Karpas-422 (cell line): Measurements from ENCODE around the gene ARHGEF28. TPM values are rescaled to one million over a fixed set of nuclear protein-coding genes. Genes with fewer than 3 reads are reported as not detected.

Source experiments
- DNase-seq: peaks from one replicate; pipeline ENCODE4 v3.0.0-alpha.2; 2015
- H2AFZ ChIP-seq: fragments of 200-600 bp; sonication (generic); 2 replicates; pipeline ENCODE4 v1.6.1; 2014; ENCODE audit warnings: antibody characterized with exemption, low read length, mixed read lengths
- H3K27ac ChIP-seq: fragments of 200-600 bp; sonication (generic); 2 replicates; pipeline ENCODE4 v1.5.1; 2014; ENCODE audit warnings: mild to moderate bottlenecking, low read length, moderate library complexity
- H3K27me3 ChIP-seq: fragments of 200-600 bp; sonication (generic); 2 replicates; pipeline ENCODE4 v1.6.1; 2014; ENCODE audit warnings: low read length, mixed read lengths
- H3K36me3 ChIP-seq: fragments of 200-600 bp; sonication (generic); 2 replicates; pipeline ENCODE4 v1.6.1; 2014; ENCODE audit warnings: low read length, mixed read lengths; ENCODE audit not compliant: insufficient read depth
- H3K4me1 ChIP-seq: fragments of 200-600 bp; sonication (generic); 2 replicates; pipeline ENCODE4 v1.6.1; 2014; ENCODE audit warnings: mild to moderate bottlenecking, low read length, mixed read lengths
- H3K4me2 ChIP-seq: fragments of 200-600 bp; sonication (generic); 2 replicates; pipeline ENCODE4 v1.6.1; 2014; ENCODE audit warnings: low read length, low read depth, mild to moderate bottlenecking; ENCODE audit not compliant: poor library complexity, severe bottlenecking
- H3K4me3 ChIP-seq: fragments of 200-600 bp; sonication (generic); 2 replicates; pipeline ENCODE4 v1.5.1; 2014; ENCODE audit warnings: mild to moderate bottlenecking, antibody characterized with exemption, low read length, mixed read lengths
- H3K79me2 ChIP-seq: fragments of 200-600 bp; sonication (generic); 2 replicates; pipeline ENCODE4 v1.6.1; 2014; ENCODE audit warnings: mild to moderate bottlenecking, low read length, mixed read lengths
- H3K9ac ChIP-seq: fragments of 200-600 bp; sonication (generic); 2 replicates; pipeline ENCODE4 v1.6.0; 2014; ENCODE audit warnings: low read length
- H3K9me2 ChIP-seq: fragments of 200-600 bp; sonication (generic), shearing (Covaris generic); replicated peaks from 2 replicates; pipeline ENCODE4 v1.6.0; 2014; ENCODE audit warnings: mild to moderate bottlenecking, low read length, moderate library complexity; ENCODE audit not compliant: insufficient read depth
- H3K9me3 ChIP-seq: fragments of 300-700, 200-600 bp; sonication (generic); 2 replicates; pipeline ENCODE4 v1.6.1; 2014; ENCODE audit warnings: low read length, mixed read lengths
- H4K20me1 ChIP-seq: fragments of 200-600 bp; sonication (generic); 2 replicates; pipeline ENCODE4 v1.6.1; 2014; ENCODE audit warnings: mild to moderate bottlenecking, antibody characterized with exemption, low read length, low read depth; ENCODE audit not compliant: insufficient read depth
- total RNA-seq: library from RNA; depleted of rRNA; stranded (reverse); fragments of >200 nt; shearing (Covaris generic); gene quantifications from 2 replicates; pipeline ENCODE4 v1.2.3, GENCODE V29; 2014; ENCODE audit warnings: low replicate concordance

The ARHGEF28 gene
- total RNA-seq, 1 experiment from 2014 or later: not detected

GRCh38 chr5:73812962-73813588 is 187.1 kb downstream of the ARHGEF28 start:
- Histone ChIP-seq H3K9me3 (no peaks in the 10 kb centered on the region), H3K9ac (no peak overlapping the region), H3K36me3 (no peaks in the 10 kb centered on the region), H4K20me1 (no peaks in the 10 kb centered on the region), H3K27ac (no peak overlapping the region), H2AFZ (no peak overlapping the region), H3K4me1 (no peaks in the 10 kb centered on the region), H3K4me3 (no peak overlapping the region), H3K4me2 (no peak overlapping the region), H3K9me2 (no peaks in the 10 kb centered on the region), H3K79me2 (no peaks in the 10 kb centered on the region), H3K27me3 (no peaks in the 10 kb centered on the region)
- DNase-seq: no peak

DNA sequence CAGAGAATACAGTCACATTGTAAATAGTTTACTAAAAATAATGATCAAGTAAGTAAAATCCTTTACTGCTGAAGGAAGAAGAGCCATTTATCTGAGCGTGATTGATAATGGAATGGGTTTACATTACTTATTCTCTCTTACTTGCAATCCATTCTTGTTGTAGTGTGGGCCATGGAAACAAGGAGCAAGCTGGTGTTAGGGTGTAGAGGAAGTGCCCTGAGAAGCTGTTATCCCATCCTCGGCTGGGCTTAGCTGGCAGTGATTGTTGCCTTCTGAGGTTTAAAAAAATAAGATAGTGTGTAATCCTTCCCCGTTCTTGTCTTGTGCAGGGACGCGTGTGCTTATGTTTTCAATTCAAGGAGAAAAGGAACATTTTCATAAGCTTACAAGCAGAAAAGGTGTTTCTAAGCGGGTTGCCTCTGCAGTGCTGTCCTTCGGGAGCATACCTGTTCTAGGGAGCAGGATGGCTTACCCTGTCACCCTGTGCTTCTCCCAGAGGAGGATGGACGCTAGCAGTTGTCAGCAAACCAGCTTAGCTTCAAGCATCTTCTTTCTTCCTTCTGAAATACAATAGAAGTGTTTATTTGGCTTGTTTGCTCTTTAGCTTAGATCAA is 188.3 kb downstream of the ARHGEF28 start:
- H3K27me3 ChIP-seq: no peaks in the 10 kb centered on the region
- no peaks in the 10 kb centered on the region for H3K9me3 ChIP-seq
- H3K9me2 ChIP-seq: no peaks in the 10 kb centered on the region
- no peaks in the 10 kb centered on the region for H3K4me1 ChIP-seq
- H3K79me2 ChIP-seq: no peaks in the 10 kb centered on the region
- H3K36me3 ChIP-seq: no peaks in the 10 kb centered on the region
- no peak overlapping the region for H3K27ac ChIP-seq
- H4K20me1 ChIP-seq: no peaks in the 10 kb centered on the region
- H3K4me2 ChIP-seq: no peak overlapping the region
- H3K9ac ChIP-seq: no peak overlapping the region
- no peak overlapping the region for H3K4me3 ChIP-seq
- no peak overlapping the region for H2AFZ ChIP-seq
- DNase-seq: no peak

DNA sequence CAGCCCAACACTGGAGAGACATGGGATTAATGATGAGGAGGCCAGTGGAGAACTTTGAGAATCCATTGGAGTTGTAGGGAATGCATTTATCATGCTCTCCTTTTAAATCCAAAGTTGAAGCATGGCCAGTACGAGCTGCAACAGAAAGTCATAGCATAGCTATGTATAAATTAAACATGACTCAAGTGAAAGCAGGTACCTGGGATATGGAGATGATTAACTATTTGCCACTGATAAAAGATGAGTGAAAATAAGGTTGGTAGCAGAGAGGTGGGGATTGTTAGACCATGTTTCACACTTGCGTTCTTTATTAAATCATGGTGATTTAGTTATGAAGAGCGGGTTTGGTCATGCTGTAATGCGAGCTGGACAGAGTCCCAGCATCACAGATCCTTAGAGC is 189.6 kb downstream of the ARHGEF28 start:
- H3K9me2 ChIP-seq: no peaks in the 10 kb centered on the region
- no peaks in the 10 kb centered on the region for H4K20me1 ChIP-seq
- H2AFZ ChIP-seq: no peak overlapping the region
- H3K9me3 ChIP-seq: no peaks in the 10 kb centered on the region
- no peak overlapping the region for H3K4me2 ChIP-seq
- DNase-seq: no peak
- H3K4me3 ChIP-seq: no peak overlapping the region
- no peak overlapping the region for H3K27ac ChIP-seq
- no peaks in the 10 kb centered on the region for H3K27me3 ChIP-seq
- no peak overlapping the region for H3K9ac ChIP-seq
- H3K36me3 ChIP-seq: no peaks in the 10 kb centered on the region
- H3K79me2 ChIP-seq: no peaks in the 10 kb centered on the region
- H3K4me1 ChIP-seq: no peaks in the 10 kb centered on the region

DNA sequence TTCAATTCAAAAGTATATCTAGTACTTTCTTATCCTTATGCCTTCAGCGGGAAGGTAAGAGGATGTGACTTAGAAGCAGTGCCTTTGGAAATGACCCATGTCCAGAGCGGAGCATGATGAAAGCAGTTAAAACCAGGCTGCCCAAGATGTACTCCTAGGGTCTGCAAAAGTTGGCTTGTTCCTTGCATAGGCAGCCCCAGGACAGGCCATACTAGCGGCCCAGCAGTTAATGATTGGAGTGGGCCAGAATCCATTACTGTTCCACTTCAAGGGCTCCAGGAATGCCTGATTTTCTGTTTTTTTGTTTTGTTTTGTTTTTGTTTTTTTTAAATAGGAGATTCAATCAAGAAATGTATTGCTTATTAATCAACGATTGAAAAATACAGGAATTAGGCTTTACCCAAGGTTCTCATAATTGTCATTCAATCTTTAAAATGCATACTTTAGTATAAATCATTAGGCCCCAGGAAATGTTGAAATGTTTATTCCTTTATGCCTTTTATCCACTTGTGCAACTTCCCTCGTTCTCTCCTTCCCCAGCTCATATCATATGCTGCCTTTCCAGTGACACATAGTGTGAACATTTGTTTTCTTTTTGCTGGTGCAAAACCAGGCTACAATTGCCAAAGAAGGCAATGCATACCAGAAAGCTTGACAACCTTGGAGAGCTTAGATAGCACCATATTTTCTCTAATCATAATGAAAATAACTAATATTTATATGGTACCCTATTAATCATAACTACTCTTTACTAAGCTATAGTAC is 190.8 kb downstream of the ARHGEF28 start:
- no peaks in the 10 kb centered on the region for H3K79me2 ChIP-seq

GRCh38 chr5:73818357-73818756 is 192.4 kb downstream of the ARHGEF28 start:
- DNase-seq: no peak
- H3K27me3 ChIP-seq: no peaks in the 10 kb centered on the region
- H2AFZ ChIP-seq: no peak overlapping the region
- H3K9me2 ChIP-seq: no peaks in the 10 kb centered on the region
- H3K4me2 ChIP-seq: no peak overlapping the region
- no peaks in the 10 kb centered on the region for H3K9me3 ChIP-seq
- H4K20me1 ChIP-seq: no peaks in the 10 kb centered on the region
- H3K9ac ChIP-seq: no peak overlapping the region
- H3K4me1 ChIP-seq: no peaks in the 10 kb centered on the region
- H3K36me3 ChIP-seq: no peaks in the 10 kb centered on the region
- H3K4me3 ChIP-seq: no peak overlapping the region
- no peak overlapping the region for H3K27ac ChIP-seq
- H3K79me2 ChIP-seq: no peaks in the 10 kb centered on the region

More for the DNA sequence above, 190.8 kb downstream of the ARHGEF28 start:
- Histone ChIP-seq H3K4me1 (no peaks in the 10 kb centered on the region), H3K27ac (no peak overlapping the region), H3K9me2 (no peaks in the 10 kb centered on the region), H2AFZ (no peak overlapping the region), H3K4me2 (no peak overlapping the region), H3K27me3 (no peaks in the 10 kb centered on the region), H3K4me3 (no peak overlapping the region), H3K9me3 (no peaks in the 10 kb centered on the region), H3K36me3 (no peaks in the 10 kb centered on the region), H3K9ac (no peak overlapping the region), H4K20me1 (no peaks in the 10 kb centered on the region)
- no peak for DNase-seq

GRCh38 chr5:73820326-73820725 is 194.3 kb downstream of the ARHGEF28 start:
- Histone ChIP-seq H4K20me1 (no peaks in the 10 kb centered on the region), H3K4me1 (no peaks in the 10 kb centered on the region), H3K36me3 (no peaks in the 10 kb centered on the region), H3K9ac (no peak overlapping the region), H3K9me3 (no peaks in the 10 kb centered on the region), H3K4me2 (no peak overlapping the region), H3K9me2 (no peaks in the 10 kb centered on the region), H3K27ac (no peak overlapping the region), H3K27me3 (no peaks in the 10 kb centered on the region), H2AFZ (no peak overlapping the region), H3K79me2 (no peaks in the 10 kb centered on the region), H3K4me3 (no peak overlapping the region)
- DNase-seq: no peak

- no peak overlapping the region for H3K27ac ChIP-seq
- H2AFZ ChIP-seq: no peak overlapping the region
- no peaks in the 10 kb centered on the region for H3K4me1 ChIP-seq
- no peaks in the 10 kb centered on the region for H3K79me2 ChIP-seq
- H3K27me3 ChIP-seq: no peaks in the 10 kb centered on the region
- DNase-seq: no peak
- no peak overlapping the region for H3K9ac ChIP-seq
- H4K20me1 ChIP-seq: no peaks in the 10 kb centered on the region
- no peaks in the 10 kb centered on the region for H3K36me3 ChIP-seq
- no peak overlapping the region for H3K4me3 ChIP-seq
- H3K9me2 ChIP-seq: no peaks in the 10 kb centered on the region
- no peaks in the 10 kb centered on the region for H3K9me3 ChIP-seq
- no peak overlapping the region for H3K4me2 ChIP-seq
Measured at GRCh38 chr5:73821003-73821402, 195.0 kb downstream of the ARHGEF28 start.

- Histone ChIP-seq H3K27me3 (no peaks in the 10 kb centered on the region), H3K36me3 (no peaks in the 10 kb centered on the region), H3K4me1 (no peaks in the 10 kb centered on the region), H3K4me3 (no peak overlapping the region), H3K79me2 (no peaks in the 10 kb centered on the region), H3K27ac (no peak overlapping the region), H3K9me2 (no peaks in the 10 kb centered on the region), H3K9ac (no peak overlapping the region), H3K4me2 (no peak overlapping the region), H4K20me1 (no peaks in the 10 kb centered on the region), H2AFZ (no peak overlapping the region), H3K9me3 (no peaks in the 10 kb centered on the region)
- DNase-seq: no peak
Measured at GRCh38 chr5:73822278-73822988, 196.4 kb downstream of the ARHGEF28 start.
